HepG2 (cell line): ENCODE data around the gene ZNF792. TPM values are rescaled to one million over a fixed set of nuclear protein-coding genes. Genes with fewer than 3 reads are reported as not detected.

Source experiments
- AFF4 ChIP-seq: sonication (generic); formaldehyde crosslinking; IDR thresholded peaks from 2 replicates; pipeline ENCODE4 v1.4.0; 2020; ENCODE audit warnings: missing genetic modification reagents
- HOXD1 ChIP-seq: sonication (generic); formaldehyde crosslinking; IDR thresholded peaks from 2 replicates; pipeline ENCODE4 v1.5.0; 2020; ENCODE audit warnings: missing genetic modification reagents
- IRX3 ChIP-seq: sonication (generic); formaldehyde crosslinking; IDR thresholded peaks from 2 replicates; pipeline ENCODE4 v1.8.1; 2023; ENCODE audit warnings: mild to moderate bottlenecking, low read depth, missing genetic modification reagents, borderline replicate concordance
- MTA1 ChIP-seq: sonication (generic); formaldehyde crosslinking; IDR thresholded peaks from 2 replicates; pipeline ENCODE4 v1.4.0; 2020; ENCODE audit warnings: missing genetic modification reagents, mild to moderate bottlenecking, borderline replicate concordance
- NCOR1 ChIP-seq: fragments of 200-600 bp; sonication (generic); IDR thresholded peaks from 2 replicates; pipeline ENCODE4 v1.7.0; 2017; ENCODE audit warnings: antibody characterized with exemption, low read length, borderline replicate concordance
- NFATC3 ChIP-seq: sonication (generic); formaldehyde crosslinking; IDR thresholded peaks from 2 replicates; pipeline ENCODE4 v1.5.1; 2020; ENCODE audit warnings: mild to moderate bottlenecking, missing genetic modification reagents
- NPAS2 ChIP-seq: sonication (generic); formaldehyde crosslinking; IDR thresholded peaks from 2 replicates; pipeline ENCODE4 v1.8.0; 2022; ENCODE audit warnings: mild to moderate bottlenecking, missing genetic modification reagents, borderline replicate concordance
- PHF8 ChIP-seq: sonication (generic); formaldehyde crosslinking; IDR thresholded peaks from 2 replicates; pipeline ENCODE4 v1.5.0; 2020; ENCODE audit warnings: missing genetic modification reagents
- PRDM10 ChIP-seq: sonication (generic); formaldehyde crosslinking; IDR thresholded peaks from 2 replicates; pipeline ENCODE4 v1.4.0; 2020; ENCODE audit warnings: low read depth, missing genetic modification reagents
- RERE ChIP-seq: IDR thresholded peaks from 2 replicates; pipeline ENCODE4 v1.6.1; 2016; ENCODE audit warnings: low read depth, missing genetic modification reagents, missing compliant biosample characterization
- SPEN ChIP-seq: sonication (generic); formaldehyde crosslinking; IDR thresholded peaks from 2 replicates; pipeline ENCODE4 v1.5.1; 2020; ENCODE audit warnings: low read depth, mild to moderate bottlenecking, missing genetic modification reagents
- ZFP1 ChIP-seq: IDR thresholded peaks from 2 replicates; pipeline ENCODE4 v1.6.1; 2016
- ZNF292 ChIP-seq: sonication (generic); formaldehyde crosslinking; IDR thresholded peaks from 2 replicates; pipeline ENCODE4 v1.8.1; 2022; ENCODE audit warnings: mild to moderate bottlenecking, low read depth, missing genetic modification reagents, borderline replicate concordance
- ZNF432 ChIP-seq: sonication (generic); formaldehyde crosslinking; IDR thresholded peaks from 2 replicates; pipeline ENCODE4 v1.5.0; 2020; ENCODE audit warnings: missing genetic modification reagents, mild to moderate bottlenecking, borderline replicate concordance
- ZSCAN9 ChIP-seq: IDR thresholded peaks from 2 replicates; pipeline ENCODE4 v1.6.1; 2016; ENCODE audit warnings: borderline replicate concordance
- polyA plus RNA-seq, 8 experiments: library from polyadenylated mRNA; depleted of rRNA in 3 of 8; stranded (reverse) in 7 of 8; unstranded in 1 of 8; fragments of >200 nt; fragmentation: Illumina TruSeq in 4 of 8; extraction: Trizol in 4 of 8; gene quantifications; 2 replicates each; pipeline versions ENCODE4 v1.2.1 to v1.2.3, GENCODE V29; 2011 to 2016; ENCODE audit warnings: low read depth in 4 of 8, missing spikeins in 1 of 8, mixed read lengths in 1 of 8; ENCODE audit not compliant: insufficient read depth in 1 of 8
- total RNA-seq, 5 experiments: library from RNA; depleted of rRNA; stranded (reverse); fragments of >200 nt; fragmentation: Illumina TruSeq; extraction: Trizol; gene quantifications; 2 replicates each; pipeline ENCODE4 v1.2.3, GENCODE V29; 2016; ENCODE audit warnings: low read depth in 1 of 5

Gene ZNF792
- total and polyA plus RNA-seq, 2 of the 13 experiments (the other 11 are each of a cell fraction or from before 2014, with no cell fraction given) = 5.5 to 11.5 TPM

- TF ChIP-seq AFF4 (CRISPR knock-in tag) = no peak
- TF ChIP-seq PRDM10 (CRISPR knock-in tag) = peak; percentile 52; the same call in 1 of the 2 replicates
- TF ChIP-seq SPEN (CRISPR knock-in tag) = peak; percentile 47
- TF ChIP-seq HOXD1 (CRISPR knock-in tag) = no peak
- peak; percentile 63; the same call in 1 of the 2 replicates for TF ChIP-seq ZNF292
- no peak for TF ChIP-seq IRX3 (CRISPR knock-in tag)
- peak; percentile 28; the same call in 1 of the 2 replicates for TF ChIP-seq ZSCAN9 (CRISPR knock-in tag)
- TF ChIP-seq NFATC3 = no peak
- peak; percentile 69 for TF ChIP-seq PHF8
- no peak for TF ChIP-seq ZNF432 (CRISPR knock-in tag)
- peak; percentile 20; the same call in 1 of the 2 replicates for TF ChIP-seq MTA1
- TF ChIP-seq RERE (CRISPR knock-in tag) = peak; percentile 87
- 0 out of 2 replicates have a peak, but pooled peaks have one; percentile 70 for TF ChIP-seq ZFP1 (CRISPR knock-in tag)
- peak; percentile 8; the same call in 1 of the 2 replicates for TF ChIP-seq NCOR1
- TF ChIP-seq NPAS2 = no peak
Measured at GRCh38 chr19:34994643-34995541, 30.9 kb upstream of the ZNF792 start (continued).
